Measurements from ENCODE around the gene IMPG2. TPM values are rescaled to one million over a fixed set of nuclear protein-coding genes. Genes with fewer than 3 reads are reported as not detected.

The IMPG2 gene
- total RNA-seq, 2 experiments from 2014 or later = 0.03 TPM; not detected in 1

DNA sequence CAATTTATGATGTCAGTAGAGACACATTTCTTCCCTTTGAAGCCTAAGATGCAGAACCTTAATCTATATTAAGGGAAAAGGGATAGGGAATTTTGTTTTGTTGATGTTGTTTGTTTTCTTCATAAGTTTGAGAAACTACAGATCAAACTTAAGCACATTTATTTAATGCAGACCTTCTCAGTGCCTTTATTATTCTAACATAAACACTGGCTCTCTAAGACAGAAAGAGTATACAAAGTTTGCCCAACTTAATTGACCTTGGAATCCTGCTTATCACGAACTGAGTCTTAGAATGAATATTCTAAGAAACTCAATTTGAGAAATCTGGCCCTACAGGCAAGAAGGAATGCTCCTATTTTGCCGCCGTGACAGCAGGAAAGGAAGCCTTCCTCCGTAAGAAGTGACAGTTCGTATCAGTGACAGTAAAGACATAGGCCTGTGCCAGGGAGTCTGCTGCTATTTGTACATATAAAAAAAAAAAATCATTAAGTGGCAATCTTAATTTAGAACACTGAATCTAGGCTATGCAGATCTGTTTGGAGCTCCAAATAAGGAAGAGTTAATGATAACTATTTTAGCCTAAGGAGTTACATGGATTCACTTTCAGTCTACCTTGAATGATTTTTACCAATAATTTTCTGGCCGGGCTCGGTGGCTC is 8.8 kb upstream of the IMPG2 start:
- Histone ChIP-seq H3K4me2 (ENCODE audit: low read length) (no peak overlapping the region), H3K4me1 (ENCODE audit: insufficient read depth, low read length, poor library complexity, severe bottlenecking) (no peaks in the 10 kb centered on the region), H3K9me3 (ENCODE audit: low read length) (no peaks in the 10 kb centered on the region), H2AFZ (ENCODE audit: low read length) (no peak overlapping the region), H3K9me2 (ENCODE audit: insufficient read depth, low read length) (no peaks in the 10 kb centered on the region), H3K79me2 (ENCODE audit: insufficient read depth, low read depth, low read length) (no peaks in the 10 kb centered on the region), H3K4me3 (ENCODE audit: low read depth, low read length, poor library complexity, severe bottlenecking) (no peak overlapping the region), H4K20me1 (ENCODE audit: insufficient read depth, low read length) (no peaks in the 10 kb centered on the region), H3K27ac (ENCODE audit: low read depth, low read length, poor library complexity, severe bottlenecking) (no peak overlapping the region), H3K36me3 (ENCODE audit: insufficient read depth, low read length) (no peaks in the 10 kb centered on the region)
- DNase-seq (ENCODE audit: low spot score) = no peak
- CTCF ChIA-PET (ENCODE audit: unreplicated experiment) = no interaction called here
- POLR2A ChIA-PET = interaction anchor here (0.5 to 1.4 kb wide), 2 partner anchors 8 to 790 kb away, joined by 3 to 9 read pairs; partner anchors contain the start of gene IMPG2
- no TSS peak for BruUV-seq (replicated peaks)
- intact Hi-C loops (cut with micrococcal nuclease; ENCODE audit: unreplicated experiment) = no loop called here
- TF ChIP-seq EZH2phosphoT487 (IDR thresholded peaks at IDR 0.05; ENCODE audit: borderline replicate concordance, low read depth, low read length) = no peak
- TF ChIP-seq, protein P1, sequence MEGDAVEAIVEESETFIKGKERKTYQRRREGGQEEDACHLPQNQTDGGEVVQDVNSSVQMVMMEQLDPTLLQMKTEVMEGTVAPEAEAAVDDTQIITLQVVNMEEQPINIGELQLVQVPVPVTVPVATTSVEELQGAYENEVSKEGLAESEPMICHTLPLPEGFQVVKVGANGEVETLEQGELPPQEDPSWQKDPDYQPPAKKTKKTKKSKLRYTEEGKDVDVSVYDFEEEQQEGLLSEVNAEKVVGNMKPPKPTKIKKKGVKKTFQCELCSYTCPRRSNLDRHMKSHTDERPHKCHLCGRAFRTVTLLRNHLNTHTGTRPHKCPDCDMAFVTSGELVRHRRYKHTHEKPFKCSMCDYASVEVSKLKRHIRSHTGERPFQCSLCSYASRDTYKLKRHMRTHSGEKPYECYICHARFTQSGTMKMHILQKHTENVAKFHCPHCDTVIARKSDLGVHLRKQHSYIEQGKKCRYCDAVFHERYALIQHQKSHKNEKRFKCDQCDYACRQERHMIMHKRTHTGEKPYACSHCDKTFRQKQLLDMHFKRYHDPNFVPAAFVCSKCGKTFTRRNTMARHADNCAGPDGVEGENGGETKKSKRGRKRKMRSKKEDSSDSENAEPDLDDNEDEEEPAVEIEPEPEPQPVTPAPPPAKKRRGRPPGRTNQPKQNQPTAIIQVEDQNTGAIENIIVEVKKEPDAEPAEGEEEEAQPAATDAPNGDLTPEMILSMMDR (conservative IDR thresholded peaks at IDR 0.05; ENCODE audit: low read length) = no peak

DNA sequence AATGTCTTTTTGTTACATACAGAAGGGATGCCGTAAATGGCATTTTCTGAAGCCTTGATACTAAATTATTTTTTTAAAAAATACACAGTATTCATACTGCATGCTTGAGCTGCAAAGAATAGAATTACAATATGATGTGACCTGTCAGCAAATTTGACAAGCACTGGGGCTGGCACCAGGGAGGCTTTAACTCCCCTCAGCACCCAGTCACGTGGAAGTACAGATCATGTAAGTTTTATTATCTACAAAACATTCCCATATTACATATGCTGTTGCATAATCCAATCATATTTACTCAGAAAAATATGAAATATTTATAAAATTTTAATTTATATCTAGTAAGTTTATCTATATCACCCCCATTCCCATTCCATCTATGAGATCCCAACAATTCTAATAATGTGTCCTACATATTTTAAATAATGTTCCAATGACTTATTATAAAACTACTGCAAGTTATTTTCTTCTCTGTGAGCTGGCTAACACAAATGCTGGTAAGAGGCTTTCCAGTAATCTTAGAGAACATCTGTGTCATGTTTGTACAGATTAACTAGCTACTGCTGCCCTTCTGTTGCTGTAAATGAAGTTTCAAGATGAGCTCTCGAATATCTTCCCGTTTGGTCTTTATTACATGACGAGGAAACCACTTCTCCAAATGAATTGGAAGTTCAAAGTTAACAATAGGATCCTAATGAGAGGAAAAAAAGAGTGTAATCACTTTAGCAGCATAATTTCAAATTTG is 5.2 kb upstream of the IMPG2 start:
- no peaks in the 10 kb centered on the region for H3K9me3 ChIP-seq (ENCODE audit: low read length)
- H3K9me2 ChIP-seq (ENCODE audit: insufficient read depth, low read length) = no peaks in the 10 kb centered on the region
- DNase-seq (ENCODE audit: low spot score) = no peak
- TF ChIP-seq, protein P1 (conservative IDR thresholded peaks at IDR 0.05; ENCODE audit: low read length) = no peak
- no peak for TF ChIP-seq EZH2phosphoT487 (IDR thresholded peaks at IDR 0.05; ENCODE audit: borderline replicate concordance, low read depth, low read length)
- no peak overlapping the region for H3K4me3 ChIP-seq (ENCODE audit: low read depth, low read length, poor library complexity, severe bottlenecking)
- H2AFZ ChIP-seq (ENCODE audit: low read length) = no peak overlapping the region
- H3K4me1 ChIP-seq (ENCODE audit: insufficient read depth, low read length, poor library complexity, severe bottlenecking) = no peaks in the 10 kb centered on the region
- no peaks in the 10 kb centered on the region for H4K20me1 ChIP-seq (ENCODE audit: insufficient read depth, low read length)
- intact Hi-C loops (cut with micrococcal nuclease; ENCODE audit: unreplicated experiment) = no loop called here
- H3K36me3 ChIP-seq (ENCODE audit: insufficient read depth, low read length) = no peaks in the 10 kb centered on the region
- CTCF ChIA-PET (ENCODE audit: unreplicated experiment) = no interaction called here
- BruUV-seq (replicated peaks) = no TSS peak
- no peaks in the 10 kb centered on the region for H3K79me2 ChIP-seq (ENCODE audit: insufficient read depth, low read depth, low read length)
- POLR2A ChIA-PET = interaction anchor here (1.0 to 1.4 kb wide), 4 partner anchors 9 to 102 kb away, joined by 3 to 6 read pairs (median 4); no protein-coding TSS in a partner anchor
- no peak overlapping the region for H3K27ac ChIP-seq (ENCODE audit: low read depth, low read length, poor library complexity, severe bottlenecking)
- no peak overlapping the region for H3K4me2 ChIP-seq (ENCODE audit: low read length)

DNA sequence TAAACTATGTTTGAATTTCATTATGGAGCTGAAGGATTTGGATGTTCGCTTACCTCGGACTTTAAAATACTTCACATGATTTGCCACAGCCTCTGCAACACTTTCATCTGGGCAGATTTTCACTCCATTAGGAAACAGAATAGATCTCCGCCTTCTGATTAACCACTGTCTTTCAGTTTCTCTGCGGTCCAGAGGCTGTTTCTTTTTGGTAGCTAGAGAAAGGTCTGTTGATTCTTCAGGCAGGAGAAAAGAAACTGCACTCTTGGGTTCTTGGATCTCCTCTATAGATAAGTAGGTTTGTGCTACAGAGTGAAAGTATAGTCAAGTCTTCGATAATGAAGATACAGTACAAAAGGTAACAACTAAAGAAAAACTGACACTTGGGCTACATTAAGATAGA is 844 bp downstream of the IMPG2 start:
- intact Hi-C loops (cut with micrococcal nuclease; ENCODE audit: unreplicated experiment) = no loop called here
- ChIA-PET POLR2A (interaction anchor here (0.5 kb wide), 1 partner anchor 159 kb away, joined by 5 read pairs; no protein-coding TSS in a partner anchor), CTCF (ENCODE audit: unreplicated experiment) (no interaction called here)
- Histone ChIP-seq H4K20me1 (ENCODE audit: insufficient read depth, low read length) (no peaks in the 10 kb centered on the region), H3K4me1 (ENCODE audit: insufficient read depth, low read length, poor library complexity, severe bottlenecking) (no peaks in the 10 kb centered on the region), H3K36me3 (ENCODE audit: insufficient read depth, low read length) (no peaks in the 10 kb centered on the region), H3K4me2 (ENCODE audit: low read length) (no peak overlapping the region), H3K9me2 (ENCODE audit: insufficient read depth, low read length) (no peaks in the 10 kb centered on the region), H2AFZ (ENCODE audit: low read length) (no peak overlapping the region), H3K79me2 (ENCODE audit: insufficient read depth, low read depth, low read length) (no peaks in the 10 kb centered on the region), H3K9me3 (ENCODE audit: low read length) (no peaks in the 10 kb centered on the region), H3K4me3 (ENCODE audit: low read depth, low read length, poor library complexity, severe bottlenecking) (no peak overlapping the region), H3K27ac (ENCODE audit: low read depth, low read length, poor library complexity, severe bottlenecking) (no peak overlapping the region)
- TF ChIP-seq, protein P1 (conservative IDR thresholded peaks at IDR 0.05; ENCODE audit: low read length) = no peak
- TF ChIP-seq EZH2phosphoT487 (IDR thresholded peaks at IDR 0.05; ENCODE audit: borderline replicate concordance, low read depth, low read length) = no peak
- no TSS peak for BruUV-seq (replicated peaks)
- DNase-seq (ENCODE audit: low spot score) = no peak

All from OCI-LY7 (cell line).